ENCODE results near the gene GJD2.

Gene GJD2

DNA sequence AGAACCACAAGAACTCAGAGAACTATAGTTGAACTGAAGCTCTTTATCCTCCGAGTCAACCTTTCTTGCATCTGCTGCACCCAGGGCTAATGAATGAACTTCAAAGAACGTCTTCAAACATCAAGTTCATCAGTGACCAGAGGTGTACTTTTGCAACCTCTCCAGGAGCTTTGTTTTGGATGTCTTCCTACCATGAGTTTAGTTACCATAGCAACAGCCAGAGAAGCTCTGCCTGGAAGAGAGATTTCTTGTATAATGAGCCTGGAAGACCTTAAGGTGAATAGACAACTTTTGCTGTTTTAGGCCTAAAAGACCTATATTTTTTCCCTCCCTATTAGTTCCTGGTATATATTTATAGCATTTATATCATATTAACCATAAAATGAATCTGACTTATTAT, 31.4 kb upstream of the GJD2 start:
- DNase-seq (ENCODE audit: low read depth in 1 of 2, low spot score in 1 of 2), result no peak
- no peak overlapping the region for H3K4me3 ChIP-seq (replicated peaks; ENCODE audit: insufficient read depth, low read length)
- H3K27ac ChIP-seq (replicated peaks), result no peak overlapping the region
- no peaks in the 10 kb centered on the region for H3K27me3 ChIP-seq (ENCODE audit: insufficient read depth, poor library complexity, severe bottlenecking)
- TF ChIP-seq, protein P1, sequence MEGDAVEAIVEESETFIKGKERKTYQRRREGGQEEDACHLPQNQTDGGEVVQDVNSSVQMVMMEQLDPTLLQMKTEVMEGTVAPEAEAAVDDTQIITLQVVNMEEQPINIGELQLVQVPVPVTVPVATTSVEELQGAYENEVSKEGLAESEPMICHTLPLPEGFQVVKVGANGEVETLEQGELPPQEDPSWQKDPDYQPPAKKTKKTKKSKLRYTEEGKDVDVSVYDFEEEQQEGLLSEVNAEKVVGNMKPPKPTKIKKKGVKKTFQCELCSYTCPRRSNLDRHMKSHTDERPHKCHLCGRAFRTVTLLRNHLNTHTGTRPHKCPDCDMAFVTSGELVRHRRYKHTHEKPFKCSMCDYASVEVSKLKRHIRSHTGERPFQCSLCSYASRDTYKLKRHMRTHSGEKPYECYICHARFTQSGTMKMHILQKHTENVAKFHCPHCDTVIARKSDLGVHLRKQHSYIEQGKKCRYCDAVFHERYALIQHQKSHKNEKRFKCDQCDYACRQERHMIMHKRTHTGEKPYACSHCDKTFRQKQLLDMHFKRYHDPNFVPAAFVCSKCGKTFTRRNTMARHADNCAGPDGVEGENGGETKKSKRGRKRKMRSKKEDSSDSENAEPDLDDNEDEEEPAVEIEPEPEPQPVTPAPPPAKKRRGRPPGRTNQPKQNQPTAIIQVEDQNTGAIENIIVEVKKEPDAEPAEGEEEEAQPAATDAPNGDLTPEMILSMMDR (IDR thresholded peaks at IDR 0.05; ENCODE audit: insufficient read depth, low read length), result no peak

DNA sequence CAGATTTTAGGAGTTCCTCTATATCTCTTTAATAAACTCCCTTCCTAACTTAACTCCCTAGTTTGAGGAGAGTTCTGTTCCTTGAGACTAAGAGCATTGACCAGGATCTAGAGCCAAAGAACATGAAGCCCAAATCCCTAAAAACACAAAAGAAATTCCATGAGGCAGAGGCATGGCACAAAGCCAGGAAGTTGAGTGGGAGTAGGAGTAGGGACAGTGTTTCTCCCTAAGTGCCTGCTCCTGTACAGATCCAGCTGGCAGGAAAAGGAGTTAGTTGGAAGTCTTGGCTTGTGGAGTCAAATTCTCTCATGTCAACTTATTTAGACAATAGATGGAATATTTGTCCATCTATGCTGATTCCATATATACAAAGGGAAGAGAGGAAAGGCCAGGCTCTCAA, 29.2 kb upstream of the GJD2 start:
- H3K27me3 ChIP-seq (ENCODE audit: insufficient read depth, poor library complexity, severe bottlenecking), result no peaks in the 10 kb centered on the region
- TF ChIP-seq GABPA (IDR thresholded peaks at IDR 0.05; ENCODE audit: low read depth) (no peak), POLR2AphosphoS5 (IDR thresholded peaks at IDR 0.05; ENCODE audit: low read depth) (no peak), SPI1 (IDR thresholded peaks at IDR 0.05; ENCODE audit: borderline replicate concordance, low read depth) (no peak)
- TF ChIP-seq, protein P1 (IDR thresholded peaks at IDR 0.05; ENCODE audit: insufficient read depth, low read length), result no peak
- TF ChIP-seq, protein P2, sequence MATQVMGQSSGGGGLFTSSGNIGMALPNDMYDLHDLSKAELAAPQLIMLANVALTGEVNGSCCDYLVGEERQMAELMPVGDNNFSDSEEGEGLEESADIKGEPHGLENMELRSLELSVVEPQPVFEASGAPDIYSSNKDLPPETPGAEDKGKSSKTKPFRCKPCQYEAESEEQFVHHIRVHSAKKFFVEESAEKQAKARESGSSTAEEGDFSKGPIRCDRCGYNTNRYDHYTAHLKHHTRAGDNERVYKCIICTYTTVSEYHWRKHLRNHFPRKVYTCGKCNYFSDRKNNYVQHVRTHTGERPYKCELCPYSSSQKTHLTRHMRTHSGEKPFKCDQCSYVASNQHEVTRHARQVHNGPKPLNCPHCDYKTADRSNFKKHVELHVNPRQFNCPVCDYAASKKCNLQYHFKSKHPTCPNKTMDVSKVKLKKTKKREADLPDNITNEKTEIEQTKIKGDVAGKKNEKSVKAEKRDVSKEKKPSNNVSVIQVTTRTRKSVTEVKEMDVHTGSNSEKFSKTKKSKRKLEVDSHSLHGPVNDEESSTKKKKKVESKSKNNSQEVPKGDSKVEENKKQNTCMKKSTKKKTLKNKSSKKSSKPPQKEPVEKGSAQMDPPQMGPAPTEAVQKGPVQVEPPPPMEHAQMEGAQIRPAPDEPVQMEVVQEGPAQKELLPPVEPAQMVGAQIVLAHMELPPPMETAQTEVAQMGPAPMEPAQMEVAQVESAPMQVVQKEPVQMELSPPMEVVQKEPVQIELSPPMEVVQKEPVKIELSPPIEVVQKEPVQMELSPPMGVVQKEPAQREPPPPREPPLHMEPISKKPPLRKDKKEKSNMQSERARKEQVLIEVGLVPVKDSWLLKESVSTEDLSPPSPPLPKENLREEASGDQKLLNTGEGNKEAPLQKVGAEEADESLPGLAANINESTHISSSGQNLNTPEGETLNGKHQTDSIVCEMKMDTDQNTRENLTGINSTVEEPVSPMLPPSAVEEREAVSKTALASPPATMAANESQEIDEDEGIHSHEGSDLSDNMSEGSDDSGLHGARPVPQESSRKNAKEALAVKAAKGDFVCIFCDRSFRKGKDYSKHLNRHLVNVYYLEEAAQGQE (IDR thresholded peaks at IDR 0.05; ENCODE audit: insufficient replicate concordance, low read depth), result no peak
- H3K4me3 ChIP-seq (replicated peaks; ENCODE audit: insufficient read depth, low read length), result no peak overlapping the region
- DNase-seq (ENCODE audit: low read depth in 1 of 2, low spot score in 1 of 2), result no peak
- no peak overlapping the region for H3K27ac ChIP-seq (replicated peaks)

DNA sequence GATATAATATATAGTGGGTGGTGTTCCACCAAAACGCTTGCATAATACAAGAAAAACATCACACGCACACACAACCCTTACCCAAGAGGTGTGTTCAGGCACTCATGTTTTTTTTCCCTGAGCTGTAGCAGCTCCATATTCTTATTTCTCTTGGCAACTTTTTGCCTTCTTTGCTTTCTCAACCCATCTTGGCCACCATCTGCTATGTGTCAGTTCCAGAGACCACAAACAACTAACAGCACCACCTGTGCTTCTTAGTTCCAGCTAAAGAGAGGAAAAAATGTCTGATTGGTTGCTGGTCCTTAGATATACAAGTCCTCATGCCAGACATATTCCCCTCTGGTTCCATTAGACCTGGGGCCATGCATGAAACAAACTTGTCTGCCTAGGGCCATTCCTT, 28.6 kb upstream of the GJD2 start:
- Histone ChIP-seq H3K27ac (replicated peaks) (no peak overlapping the region), H3K27me3 (ENCODE audit: insufficient read depth, poor library complexity, severe bottlenecking) (no peaks in the 10 kb centered on the region), H3K4me3 (replicated peaks; ENCODE audit: insufficient read depth, low read length) (no peak overlapping the region)
- DNase-seq (ENCODE audit: low read depth in 1 of 2, low spot score in 1 of 2), result no peak
- TF ChIP-seq POLR2AphosphoS5 (IDR thresholded peaks at IDR 0.05; ENCODE audit: low read depth) (no peak), SPI1 (IDR thresholded peaks at IDR 0.05; ENCODE audit: borderline replicate concordance, low read depth) (no peak), GABPA (IDR thresholded peaks at IDR 0.05; ENCODE audit: low read depth) (no peak)
- TF ChIP-seq, protein P1 (IDR thresholded peaks at IDR 0.05; ENCODE audit: insufficient read depth, low read length), result no peak
- TF ChIP-seq, protein P2 (IDR thresholded peaks at IDR 0.05; ENCODE audit: insufficient replicate concordance, low read depth), result no peak

DNA sequence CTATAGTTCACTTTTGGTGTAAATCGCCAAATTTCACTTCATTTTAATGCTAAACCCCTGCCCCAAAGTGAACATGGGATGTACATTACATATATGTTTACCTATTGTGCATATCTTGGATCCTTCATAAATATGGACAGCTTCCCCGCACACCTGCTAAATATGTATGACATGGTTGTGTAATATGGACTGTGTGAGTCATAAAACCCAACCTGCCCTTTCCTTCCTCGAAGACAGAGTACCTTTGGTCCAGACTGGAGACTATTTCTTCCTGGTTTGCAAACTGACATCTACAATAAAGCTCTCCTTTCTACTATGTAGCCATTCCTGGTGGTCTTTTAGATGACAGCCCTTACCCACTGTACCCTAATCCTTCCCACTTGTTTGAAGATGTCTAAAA, 28.1 kb upstream of the GJD2 start:
- no peak overlapping the region for H3K27ac ChIP-seq (replicated peaks)
- H3K4me3 ChIP-seq (replicated peaks; ENCODE audit: insufficient read depth, low read length), result no peak overlapping the region
- no peak for TF ChIP-seq SPI1 (IDR thresholded peaks at IDR 0.05; ENCODE audit: borderline replicate concordance, low read depth)
- TF ChIP-seq POLR2AphosphoS5 (IDR thresholded peaks at IDR 0.05; ENCODE audit: low read depth), result no peak
- TF ChIP-seq, protein P1 (IDR thresholded peaks at IDR 0.05; ENCODE audit: insufficient read depth, low read length), result no peak
- DNase-seq (ENCODE audit: low read depth in 1 of 2, low spot score in 1 of 2), result no peak
- no peaks in the 10 kb centered on the region for H3K27me3 ChIP-seq (ENCODE audit: insufficient read depth, poor library complexity, severe bottlenecking)
